HL-60 (cell line): ENCODE data around the gene TMX1.

Experiments used
- GABPA ChIP-seq: IDR thresholded peaks from 2 replicates; pipeline ENCODE4 v1.6.1; 2012; ENCODE audit warnings: low read depth
- TF ChIP-seq, protein P1 (sequence below): IDR thresholded peaks from one replicate; pipeline ENCODE4 v1.5.1; 2011; ENCODE audit warnings: low read length, control low read depth, inconsistent platforms; ENCODE audit not compliant: insufficient read depth

DNA sequence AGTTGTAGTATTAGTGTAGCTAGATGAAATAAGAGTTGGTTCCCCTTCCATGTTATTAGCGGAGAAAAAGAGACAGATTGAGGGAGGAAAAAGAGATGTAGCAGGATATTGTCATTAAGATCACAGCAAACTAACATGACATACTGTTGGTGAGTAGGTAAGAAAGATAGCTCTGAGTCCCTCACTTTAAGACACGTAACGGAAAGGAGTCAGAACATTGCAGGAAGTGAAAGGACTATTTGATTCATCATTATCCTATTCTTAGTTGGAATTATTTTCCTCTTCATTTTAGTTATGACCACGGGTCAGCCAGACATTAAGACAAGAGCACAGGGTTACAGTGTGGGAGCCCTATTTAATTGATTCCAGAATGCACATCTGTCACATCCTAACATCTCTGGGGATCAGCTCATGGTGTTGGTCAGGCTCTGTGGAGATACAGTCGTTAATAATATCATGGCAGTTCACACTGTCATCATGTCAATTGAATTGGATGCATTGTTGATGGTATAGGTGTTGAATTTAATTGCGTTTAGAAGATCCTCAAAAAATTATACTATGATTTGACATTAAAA is 55.0 kb downstream of the TMX1 start:
- TF ChIP-seq, protein P1, sequence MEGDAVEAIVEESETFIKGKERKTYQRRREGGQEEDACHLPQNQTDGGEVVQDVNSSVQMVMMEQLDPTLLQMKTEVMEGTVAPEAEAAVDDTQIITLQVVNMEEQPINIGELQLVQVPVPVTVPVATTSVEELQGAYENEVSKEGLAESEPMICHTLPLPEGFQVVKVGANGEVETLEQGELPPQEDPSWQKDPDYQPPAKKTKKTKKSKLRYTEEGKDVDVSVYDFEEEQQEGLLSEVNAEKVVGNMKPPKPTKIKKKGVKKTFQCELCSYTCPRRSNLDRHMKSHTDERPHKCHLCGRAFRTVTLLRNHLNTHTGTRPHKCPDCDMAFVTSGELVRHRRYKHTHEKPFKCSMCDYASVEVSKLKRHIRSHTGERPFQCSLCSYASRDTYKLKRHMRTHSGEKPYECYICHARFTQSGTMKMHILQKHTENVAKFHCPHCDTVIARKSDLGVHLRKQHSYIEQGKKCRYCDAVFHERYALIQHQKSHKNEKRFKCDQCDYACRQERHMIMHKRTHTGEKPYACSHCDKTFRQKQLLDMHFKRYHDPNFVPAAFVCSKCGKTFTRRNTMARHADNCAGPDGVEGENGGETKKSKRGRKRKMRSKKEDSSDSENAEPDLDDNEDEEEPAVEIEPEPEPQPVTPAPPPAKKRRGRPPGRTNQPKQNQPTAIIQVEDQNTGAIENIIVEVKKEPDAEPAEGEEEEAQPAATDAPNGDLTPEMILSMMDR: no peak
- no peak for TF ChIP-seq GABPA
